SU-DHL-6 (cell line): Measurements from ENCODE around the gene BAK1.

Source experiments
- EZH2phosphoT487 ChIP-seq: fragments of 200-600 bp; sonication (generic), shearing (Covaris generic); conservative IDR thresholded peaks from 2 replicates; pipeline ENCODE4 v1.6.1; 2018; ENCODE audit warnings: mild to moderate bottlenecking, antibody characterized with exemption, low read length, moderate library complexity, mixed read lengths
- TF ChIP-seq, protein P1 (sequence below): fragments of 200-600 bp; sonication (generic); IDR thresholded peaks from one replicate; pipeline ENCODE4 v1.5.1; 2017; ENCODE audit warnings: antibody characterized with exemption, mild to moderate bottlenecking, low read length, moderate library complexity; ENCODE audit not compliant: insufficient read depth, poor library complexity, severe bottlenecking

DNA sequence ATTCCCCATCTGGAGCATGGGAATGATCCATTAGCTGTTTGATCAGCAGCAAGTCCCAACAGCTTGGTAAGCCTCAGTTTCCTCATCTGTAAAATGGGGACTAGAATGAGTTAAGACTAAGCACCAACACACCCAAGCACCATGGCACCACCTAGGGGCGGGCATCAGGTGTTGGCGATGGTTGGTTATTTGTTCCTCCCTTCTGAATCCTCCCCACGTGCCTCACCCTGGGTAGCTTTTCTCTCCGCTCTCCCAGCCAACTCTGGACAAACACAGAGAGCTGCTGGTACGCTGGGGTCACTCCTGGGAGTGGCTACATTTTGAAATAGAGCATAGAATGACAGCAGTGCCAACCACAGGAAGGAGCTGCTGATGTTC, 27.7 kb upstream of the BAK1 start:
- TF ChIP-seq, protein P1, sequence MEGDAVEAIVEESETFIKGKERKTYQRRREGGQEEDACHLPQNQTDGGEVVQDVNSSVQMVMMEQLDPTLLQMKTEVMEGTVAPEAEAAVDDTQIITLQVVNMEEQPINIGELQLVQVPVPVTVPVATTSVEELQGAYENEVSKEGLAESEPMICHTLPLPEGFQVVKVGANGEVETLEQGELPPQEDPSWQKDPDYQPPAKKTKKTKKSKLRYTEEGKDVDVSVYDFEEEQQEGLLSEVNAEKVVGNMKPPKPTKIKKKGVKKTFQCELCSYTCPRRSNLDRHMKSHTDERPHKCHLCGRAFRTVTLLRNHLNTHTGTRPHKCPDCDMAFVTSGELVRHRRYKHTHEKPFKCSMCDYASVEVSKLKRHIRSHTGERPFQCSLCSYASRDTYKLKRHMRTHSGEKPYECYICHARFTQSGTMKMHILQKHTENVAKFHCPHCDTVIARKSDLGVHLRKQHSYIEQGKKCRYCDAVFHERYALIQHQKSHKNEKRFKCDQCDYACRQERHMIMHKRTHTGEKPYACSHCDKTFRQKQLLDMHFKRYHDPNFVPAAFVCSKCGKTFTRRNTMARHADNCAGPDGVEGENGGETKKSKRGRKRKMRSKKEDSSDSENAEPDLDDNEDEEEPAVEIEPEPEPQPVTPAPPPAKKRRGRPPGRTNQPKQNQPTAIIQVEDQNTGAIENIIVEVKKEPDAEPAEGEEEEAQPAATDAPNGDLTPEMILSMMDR, result peak; percentile 96
- no peak for TF ChIP-seq EZH2phosphoT487
